ENCODE measurements around the gene AMPH.
"Not testable (repeated sequence)": the region's sequence is repeated elsewhere in the genome, so short reads cannot be mapped to it uniquely, and the experiment has no call there.

AMPH gene

DNA sequence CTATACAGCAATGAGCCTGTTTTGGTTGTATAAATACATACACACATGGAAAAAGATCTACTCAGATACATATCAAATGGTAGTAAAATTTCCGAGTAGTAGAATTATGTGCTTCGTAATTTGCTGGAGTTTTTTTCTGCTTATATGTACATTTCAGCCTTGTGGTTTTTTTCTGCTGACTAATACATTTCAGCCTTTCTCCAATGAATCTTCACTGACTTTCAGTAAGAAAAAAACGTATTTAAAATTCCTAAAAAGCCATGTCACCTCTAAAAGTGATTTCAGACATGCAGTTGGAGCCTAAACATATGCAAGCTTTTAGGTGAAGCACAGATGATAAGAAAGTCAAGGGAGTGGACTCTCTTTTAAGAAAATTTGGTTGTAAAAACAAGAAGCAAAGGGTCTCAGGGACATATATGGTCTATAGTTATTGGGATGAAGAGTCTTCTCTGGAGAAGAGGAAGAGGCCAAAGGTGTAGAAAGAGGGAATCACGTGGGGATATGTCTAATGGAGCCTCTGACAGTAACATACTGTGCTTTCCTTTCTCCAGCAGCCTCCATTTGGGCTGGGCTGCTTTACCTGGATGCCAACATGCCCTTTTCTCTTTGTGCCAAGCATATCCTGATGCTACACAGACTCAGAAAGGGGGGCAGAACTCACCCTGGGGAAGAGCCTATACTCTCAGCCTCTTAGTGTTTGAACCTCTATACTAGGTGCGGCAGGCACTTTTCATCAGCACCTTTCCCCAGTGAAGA lies 2.4 kb downstream of the AMPH start:
- no peak for DNase-seq (ENCODE audit: low spot score)

DNA sequence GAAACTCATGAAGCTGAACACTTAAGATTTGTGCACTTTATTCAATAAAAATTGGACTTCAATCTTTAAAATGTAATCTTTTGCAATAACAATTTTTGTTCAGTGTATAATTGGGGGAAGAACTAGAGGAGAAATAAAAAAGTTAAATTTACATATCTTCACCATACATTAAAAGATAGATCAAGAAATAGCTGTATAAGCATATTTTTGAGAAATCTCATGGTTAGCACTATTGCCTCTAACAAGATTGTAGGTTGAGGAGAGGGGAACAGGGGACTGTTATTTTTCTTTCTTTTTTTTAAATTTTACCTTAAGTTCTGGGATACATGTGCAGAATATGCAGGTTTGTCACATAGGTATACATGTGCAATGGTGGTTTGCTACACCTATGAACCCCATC lies 5.3 kb downstream of the AMPH start:
- no peak for DNase-seq (ENCODE audit: low spot score)

DNA sequence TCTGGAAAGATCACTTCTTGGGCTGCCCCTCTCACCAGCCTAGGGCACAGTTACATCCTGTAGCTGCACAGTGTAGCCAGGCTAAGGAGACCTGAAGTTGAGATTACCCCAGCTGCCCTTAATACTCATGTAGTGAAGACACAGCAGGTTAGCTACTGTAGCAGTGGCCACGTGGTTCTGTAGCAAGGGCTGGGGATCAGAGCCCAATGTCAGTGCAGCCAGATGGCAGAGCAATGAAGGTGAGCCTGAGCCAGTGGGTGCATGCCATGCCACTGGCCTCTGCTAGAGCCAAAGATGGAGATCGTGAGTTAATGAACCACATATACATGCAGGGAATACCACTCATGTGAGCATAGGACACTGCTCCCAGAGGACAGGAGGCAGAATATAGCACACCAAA lies 15.5 kb downstream of the AMPH start:
- no peak for DNase-seq (ENCODE audit: low spot score)

DNA sequence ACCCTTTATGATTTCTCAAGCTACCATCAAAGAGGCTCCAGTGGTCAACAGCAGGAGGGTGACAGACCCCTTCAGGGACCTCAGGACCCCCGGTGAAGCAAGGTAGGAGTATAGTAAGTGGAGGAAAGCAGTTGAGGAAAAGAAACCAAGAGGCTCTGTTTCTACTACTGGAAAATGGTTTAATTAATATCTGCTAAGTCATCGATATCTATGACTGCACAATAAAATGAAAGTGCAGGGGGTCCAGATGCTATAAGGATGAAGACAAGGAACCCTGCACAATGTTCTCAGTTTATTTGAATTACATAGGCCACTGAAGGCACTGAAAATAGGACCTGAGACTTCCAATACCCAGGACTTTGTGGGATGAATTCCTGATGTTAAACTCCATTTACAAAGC lies 23.7 kb downstream of the AMPH start:
- no peak for DNase-seq (ENCODE audit: low spot score)

DNA sequence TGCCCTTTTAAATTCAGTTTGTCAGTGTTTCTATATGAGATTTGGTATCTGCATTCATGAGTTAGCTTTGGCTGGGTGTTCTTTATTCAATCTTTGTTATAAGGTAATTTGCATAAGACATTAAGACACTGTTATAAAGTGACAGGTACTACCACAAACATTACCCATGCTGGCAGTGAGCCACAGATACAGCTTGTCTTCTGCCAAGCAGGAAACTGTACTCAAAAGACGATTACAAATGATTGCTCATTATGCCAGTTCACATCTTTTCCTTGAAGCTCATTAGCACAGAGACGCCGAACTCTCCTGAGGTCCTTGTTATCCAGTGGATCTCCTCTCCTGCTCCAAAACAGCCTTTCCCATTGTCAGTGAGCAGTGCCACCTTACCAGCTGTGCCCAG lies 30.4 kb downstream of the AMPH start:
- DNase-seq (ENCODE audit: low spot score), result no peak

DNA sequence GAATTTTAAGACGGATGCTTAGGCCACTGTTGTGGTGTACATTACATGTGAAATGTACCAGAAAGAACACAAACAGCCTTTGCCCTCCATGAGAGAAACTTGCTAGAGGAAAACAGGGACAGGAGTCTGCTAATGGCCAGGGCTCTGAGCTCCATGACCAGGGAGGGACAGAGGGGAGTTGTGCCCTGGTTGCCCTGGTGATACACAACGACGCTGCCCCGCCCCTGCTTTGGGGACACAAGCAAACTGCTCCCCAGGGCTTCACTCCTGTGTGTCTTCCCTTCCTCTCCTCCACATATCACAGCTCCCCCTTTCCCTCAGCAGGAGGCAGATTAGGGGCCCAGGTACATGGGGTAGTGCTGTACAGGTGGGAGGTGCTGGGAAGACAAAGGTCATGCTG lies 36.2 kb downstream of the AMPH start:
- no peak for DNase-seq (ENCODE audit: low spot score)

DNA sequence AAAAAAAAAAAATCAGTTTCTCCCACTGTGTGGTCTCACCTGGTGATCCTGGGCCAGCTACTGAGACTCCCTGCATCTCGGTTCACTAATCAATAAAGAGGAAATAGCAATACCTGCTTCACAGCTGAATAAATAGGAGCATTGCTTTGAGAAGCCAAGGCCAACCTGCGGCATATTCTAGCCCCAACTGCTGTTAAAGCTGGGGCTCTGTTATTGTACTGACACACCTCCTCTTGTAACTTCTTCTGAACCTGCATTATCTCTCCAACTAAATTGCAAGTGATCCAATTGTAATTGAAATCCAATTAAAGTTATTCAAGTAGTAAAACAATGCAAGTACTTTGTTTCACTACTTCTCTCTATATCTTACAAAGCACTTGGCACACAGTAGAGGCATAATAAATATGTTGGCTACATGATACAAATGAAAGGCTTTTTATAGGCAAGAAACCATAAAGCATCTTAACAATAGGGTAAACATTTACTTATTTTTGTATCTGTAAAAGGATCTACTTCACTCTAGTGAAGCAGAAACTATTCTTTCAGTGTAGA lies 38.4 kb downstream of the AMPH start:
- DNase-seq (ENCODE audit: low spot score), result no peak

DNA sequence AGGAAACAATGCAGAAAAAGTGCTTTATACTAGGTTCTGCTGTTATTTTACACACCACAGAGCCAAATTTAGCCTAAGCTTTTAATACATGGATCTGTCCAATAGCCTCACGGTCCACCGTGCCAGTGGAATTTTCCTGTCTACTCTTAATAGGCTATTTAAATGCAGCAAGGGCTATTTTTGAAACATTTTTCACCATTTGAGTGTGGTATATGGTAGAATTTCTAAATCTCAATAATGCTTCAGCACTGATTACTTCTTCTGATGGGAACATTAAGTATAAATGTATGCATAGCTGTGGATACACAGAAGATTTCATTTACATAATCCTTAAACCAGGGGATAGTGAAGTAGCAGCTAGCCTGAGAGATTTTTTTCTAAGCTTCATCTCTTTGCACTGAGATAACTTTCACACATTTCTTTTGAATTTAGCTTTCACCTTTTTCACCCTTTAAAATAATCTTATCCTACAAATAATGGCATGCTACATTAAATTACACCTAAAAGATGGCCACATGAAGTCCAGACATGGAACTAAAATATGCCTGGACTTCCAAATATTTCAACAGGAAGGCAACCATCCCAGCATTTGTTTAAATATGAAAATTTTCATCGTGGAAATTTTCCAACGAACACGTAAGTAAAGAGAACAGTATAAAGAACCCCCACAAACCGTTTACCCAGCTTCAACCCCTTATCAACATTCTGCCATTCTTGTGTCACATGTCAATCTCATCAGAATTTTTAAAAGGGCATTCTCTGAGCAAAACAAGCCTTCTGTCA lies 45.4 kb downstream of the AMPH start:
- no peak for DNase-seq (ENCODE audit: low spot score)

DNA sequence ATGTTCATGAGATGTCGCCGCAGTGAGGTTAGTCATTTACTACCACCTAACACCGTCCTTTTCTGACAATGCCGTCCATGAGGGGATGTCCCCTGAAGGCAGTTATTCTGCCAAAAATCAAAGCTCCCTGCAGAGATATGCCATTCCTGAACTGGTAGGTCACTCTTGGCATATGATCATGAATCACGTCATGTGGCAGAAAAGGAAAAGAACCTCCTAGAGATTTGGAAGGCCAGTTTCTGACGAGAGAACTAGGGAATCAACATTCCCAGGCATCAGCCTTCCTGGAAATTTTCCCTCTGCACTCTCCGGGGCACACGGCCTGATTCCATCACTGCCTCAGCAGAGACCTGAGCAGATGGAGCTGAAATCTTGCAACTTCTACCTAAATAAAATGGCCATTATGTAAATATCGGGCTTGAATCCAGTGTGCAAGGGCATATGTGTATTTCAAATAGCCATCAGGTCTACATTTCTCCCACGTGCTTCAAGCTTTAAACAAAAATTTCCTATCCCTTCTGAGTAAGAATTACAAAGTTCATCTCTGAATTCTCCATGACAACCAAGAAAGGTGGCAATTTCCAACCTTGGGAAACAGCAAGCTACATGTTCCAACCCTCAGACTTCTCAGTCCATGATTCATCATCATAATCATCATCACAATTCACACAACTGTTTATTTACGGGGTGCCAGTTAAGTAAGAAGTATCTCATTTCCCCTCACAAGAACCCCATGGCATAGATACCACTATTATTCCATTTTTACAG lies 46.5 kb downstream of the AMPH start:
- no peak for DNase-seq (ENCODE audit: low spot score)

DNA sequence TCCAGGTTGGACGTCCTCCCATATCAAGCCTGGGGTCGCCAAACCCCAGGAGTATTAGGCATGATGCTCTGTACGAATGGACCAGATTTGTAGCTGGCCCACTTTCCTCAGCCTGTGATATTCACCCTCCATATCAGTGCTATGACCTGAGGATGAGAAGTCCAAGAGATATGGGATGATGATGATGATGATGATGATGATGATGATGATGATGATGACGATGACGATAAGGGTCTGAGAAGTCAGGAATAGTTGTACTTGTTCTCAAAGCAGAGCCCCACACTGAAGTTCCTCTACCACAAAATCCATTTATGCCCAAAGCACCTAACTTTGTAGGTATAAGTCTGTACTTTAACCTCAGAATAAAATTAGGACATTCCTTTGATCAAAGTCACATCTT lies 50.7 kb downstream of the AMPH start:
- no peak for DNase-seq (ENCODE audit: low spot score)

DNA sequence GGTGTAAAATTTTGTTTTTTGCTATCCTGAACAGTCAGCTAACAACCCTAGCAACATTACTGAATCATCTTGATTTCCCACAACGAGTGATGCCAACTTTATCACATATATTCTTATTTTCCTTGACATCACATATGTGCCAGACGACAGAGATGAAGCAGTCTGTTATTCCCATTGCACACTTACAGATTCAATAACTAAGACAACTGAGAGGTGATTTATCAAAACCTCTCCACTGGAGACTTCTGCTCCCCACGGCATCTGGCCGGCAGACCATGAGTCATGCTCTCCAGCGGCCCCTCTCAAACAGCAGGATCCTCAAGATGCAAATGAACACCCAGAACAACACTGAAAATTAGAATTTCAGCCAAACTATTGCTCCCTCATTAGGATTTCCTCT lies 57.1 kb downstream of the AMPH start:
- DNase-seq (ENCODE audit: low spot score), result no peak

DNA sequence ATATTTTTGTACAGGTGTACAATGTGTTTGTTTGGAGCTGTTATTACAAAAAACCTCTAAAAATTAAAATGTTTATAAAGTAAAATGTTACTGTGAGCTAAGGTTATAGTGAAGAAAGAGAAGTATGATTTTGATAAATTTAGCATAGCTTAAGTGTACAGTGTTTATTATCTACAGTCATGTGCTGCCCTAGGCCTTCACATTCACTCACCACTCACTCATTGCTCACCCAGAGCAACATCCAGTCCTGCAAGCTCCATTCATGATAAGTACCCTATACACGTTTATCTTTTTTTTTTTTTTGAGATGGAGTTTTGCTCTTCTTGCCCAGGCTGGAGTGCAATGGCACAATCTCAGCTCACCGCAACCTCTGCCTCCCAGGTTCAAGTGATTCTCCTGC lies 59.6 kb downstream of the AMPH start:
- DNase-seq (ENCODE audit: low spot score), result not testable (repeated sequence)

DNA sequence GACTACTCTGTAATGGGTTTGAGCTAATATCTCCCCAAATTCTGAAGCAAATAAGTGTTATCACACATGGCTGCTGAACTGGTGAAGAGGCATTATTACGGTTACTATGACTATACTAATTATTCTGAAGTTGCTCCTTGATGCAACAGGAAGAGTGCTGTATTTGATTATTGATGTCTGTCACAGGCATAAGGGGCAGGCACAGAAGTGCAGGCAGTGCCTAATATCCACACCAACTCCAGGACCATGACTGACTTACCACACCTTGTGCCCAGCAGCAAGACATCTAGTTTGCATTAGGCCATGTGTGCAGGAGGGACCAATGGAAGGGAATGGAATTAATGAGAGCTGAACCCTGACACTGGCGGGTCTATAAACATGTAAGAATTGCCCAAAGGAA lies 62.7 kb downstream of the AMPH start:
- no peak for DNase-seq (ENCODE audit: low spot score)

DNA sequence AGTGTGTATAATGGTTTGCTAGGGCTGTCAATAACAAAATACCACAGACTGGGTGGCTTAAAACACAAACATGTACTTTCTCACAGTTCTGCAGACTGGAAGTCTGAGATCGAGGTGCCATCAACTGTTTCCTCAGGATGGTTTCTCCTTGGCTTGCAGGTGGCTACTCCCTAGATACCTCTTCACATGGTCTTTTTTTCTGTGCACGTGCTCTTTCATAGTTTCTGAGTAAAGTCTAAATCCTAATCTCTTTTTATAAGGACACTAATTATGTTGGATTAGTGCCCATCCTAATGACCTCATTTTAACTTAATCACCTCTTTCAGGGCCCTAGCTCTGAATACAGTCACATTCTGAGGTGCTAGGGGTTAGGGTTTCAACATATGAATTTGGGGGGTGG lies 65.9 kb downstream of the AMPH start:
- no peak for DNase-seq (ENCODE audit: low spot score)

DNA sequence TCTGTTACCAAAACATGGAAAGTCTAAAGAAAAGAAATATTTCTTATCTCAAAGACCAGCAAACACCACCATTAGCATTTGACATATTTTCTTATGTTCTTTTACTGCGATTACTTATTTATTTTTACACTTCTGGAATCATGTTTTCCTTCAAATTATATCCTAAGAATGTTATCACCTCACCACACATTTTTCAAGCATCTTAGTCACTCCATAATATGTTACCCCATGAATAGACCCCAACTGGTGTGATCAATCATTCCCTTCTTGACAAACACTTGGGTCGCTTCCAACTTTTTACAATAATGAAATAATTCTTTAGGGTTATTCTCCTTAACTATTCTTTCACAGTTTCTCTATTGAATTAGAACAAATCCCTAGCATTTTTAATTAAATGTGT lies 67.4 kb downstream of the AMPH start:
- no peak for DNase-seq (ENCODE audit: low spot score)

DNA sequence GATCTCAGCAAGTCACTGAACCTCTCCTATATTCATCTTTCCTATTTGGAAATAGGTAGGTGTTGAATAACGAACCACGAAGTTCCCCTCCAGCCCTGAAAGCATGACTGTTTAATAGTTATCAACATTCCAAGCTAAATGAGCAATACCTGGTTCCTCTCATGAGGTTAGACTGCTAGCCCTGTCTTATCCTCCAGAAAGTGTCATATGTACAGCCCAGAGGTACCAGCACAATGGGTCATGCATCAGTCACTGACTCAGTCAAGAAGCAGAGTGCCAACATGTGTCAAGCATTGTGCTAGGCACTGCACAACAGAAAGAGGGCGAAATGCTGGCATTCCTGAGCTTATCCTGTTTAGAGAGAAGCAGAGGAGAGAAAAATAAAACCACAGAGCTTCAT lies 70.0 kb downstream of the AMPH start:
- no peak for DNase-seq (ENCODE audit: low spot score)

DNA sequence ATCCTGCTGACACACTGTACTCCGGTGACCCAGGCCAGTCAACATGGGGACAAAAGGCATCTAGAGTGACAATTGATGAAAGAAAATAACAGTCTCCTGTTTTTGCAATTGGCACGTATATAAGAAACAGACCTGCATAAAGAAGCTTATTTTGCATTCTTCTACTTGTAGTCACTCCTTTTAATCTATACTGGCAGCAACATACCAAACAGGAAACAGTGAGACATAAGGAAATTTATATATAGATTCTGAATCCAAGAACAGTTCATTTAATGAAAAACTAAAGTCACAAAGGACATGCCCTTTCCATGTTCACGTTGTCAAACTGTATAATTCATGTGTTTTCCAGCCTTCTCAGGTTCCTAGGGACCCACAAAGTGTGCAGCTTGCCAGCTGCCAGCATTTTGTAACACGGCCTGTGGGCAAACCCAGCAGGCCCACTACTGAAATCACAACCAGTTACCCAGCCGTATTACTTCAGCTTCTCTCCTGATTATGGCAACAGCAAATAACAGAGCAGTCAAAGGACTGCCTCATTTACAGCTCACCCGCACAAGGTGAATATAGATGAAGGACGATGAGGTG lies 72.3 kb downstream of the AMPH start:
- DNase-seq (ENCODE audit: low spot score), result no peak

DNA sequence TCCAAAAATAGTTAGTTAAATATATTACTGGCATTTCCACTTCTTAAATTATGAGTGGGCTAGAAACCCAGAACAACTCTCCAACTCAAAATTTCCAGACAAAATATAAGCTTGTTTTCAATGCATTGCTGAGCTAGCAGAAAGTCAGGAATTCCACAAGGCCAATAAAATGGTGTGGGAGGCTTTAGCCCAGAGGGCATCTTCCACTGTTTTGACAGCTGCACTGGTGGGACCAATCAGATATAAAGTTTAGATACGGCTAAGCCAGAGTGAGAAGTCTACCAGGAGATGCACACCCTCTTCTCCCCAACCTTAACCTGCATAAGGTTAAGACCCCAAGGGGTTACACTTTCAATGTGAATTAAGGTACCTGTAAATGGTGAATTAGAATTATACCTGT lies 76.6 kb downstream of the AMPH start:
- no peak for DNase-seq (ENCODE audit: low spot score)

DNA sequence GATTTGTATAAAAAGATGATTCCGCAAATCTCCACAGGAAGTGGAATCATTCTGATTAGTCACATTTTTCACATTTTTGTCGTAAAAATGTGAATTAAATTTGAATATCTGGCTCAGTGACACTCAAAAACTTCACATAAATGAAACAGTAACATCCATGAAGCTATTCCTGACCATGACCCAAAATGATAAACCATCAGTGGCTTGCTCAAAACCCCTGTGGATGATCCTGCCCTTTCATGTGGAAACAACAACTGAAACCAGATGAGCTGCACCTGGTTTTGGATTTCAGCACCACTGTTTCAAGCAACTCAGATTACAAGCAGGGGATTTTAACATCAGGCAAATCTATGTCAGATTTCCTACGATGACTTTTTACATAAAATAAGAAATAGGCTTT lies 80.3 kb downstream of the AMPH start:
- DNase-seq (ENCODE audit: low spot score), result no peak

DNA sequence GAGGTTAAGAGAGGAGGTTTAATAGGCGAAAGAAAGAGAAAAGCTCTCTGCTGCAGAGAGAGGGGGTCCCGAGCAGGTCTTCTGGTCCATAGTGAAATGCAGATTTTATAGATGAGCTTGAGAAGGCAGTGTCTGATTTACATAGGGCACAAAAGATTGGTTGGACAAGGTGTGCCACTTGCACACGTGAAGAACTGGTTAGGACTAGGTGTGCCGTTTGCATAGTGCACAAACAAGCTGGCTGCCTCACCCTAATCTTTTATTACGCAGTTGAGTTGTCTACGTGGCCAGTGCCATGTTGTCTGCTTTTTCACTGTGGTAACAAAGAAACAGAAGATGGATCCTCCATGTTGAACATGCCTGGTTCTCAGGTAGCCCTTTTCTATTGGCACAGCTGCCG lies 82.6 kb downstream of the AMPH start:
- DNase-seq (ENCODE audit: low spot score), result no peak

DNA sequence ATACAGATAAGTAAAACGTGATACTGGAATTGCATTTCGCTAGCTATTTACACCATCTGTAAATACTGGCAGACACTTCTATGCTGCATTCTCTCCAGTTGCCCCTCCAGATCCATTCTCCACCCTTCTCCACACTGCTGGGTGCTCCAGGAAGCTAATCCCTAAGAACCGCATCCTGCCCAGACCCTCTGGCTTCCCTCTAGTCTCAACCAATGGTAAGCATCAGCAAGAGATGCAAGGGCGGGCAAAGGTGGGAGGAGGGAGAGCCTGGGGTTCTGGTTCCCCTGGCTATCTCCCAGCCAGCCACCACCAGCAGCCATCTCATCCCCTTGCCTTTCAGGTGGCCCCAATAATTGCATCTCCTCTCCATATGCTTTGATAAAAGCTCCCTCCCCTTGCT lies 84.4 kb downstream of the AMPH start:
- no peak for DNase-seq (ENCODE audit: low spot score)

DNA sequence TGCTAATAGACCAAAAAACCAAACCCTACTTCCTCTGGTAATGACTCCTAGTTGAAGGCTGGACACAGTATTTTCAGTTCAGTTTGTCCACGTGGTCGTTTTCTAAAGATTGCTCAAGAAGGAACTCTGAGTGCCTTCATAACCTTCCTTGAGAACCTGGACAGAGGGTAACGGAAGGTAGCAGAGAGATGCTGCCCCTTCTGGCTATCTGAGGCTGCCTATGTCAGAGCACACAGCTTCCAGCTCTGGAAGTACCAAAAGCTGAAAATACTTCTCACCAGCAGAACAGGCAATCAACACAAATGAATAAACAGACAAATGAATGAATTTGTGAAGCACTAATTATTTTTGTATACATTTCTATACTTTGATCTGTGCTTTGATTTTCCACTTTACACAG lies 85.2 kb downstream of the AMPH start:
- DNase-seq (ENCODE audit: low spot score), result no peak

Data from CD4-positive, alpha-beta T cell treated with Interleukin-15 for 4 hours (primary cell).